H1 (cell line): ENCODE data around the gene MINDY1. TPM values are rescaled to one million over a fixed set of nuclear protein-coding genes. Genes with fewer than 3 reads are reported as not detected.

ENCODE experiments used
- CTCF ChIA-PET: fragments of 300-600 bp; sonication (Branson Sonifier 250); formaldehyde crosslinking; loops from one replicate; lab custom pipeline; 2021; ENCODE audit not compliant: partially characterized antibody; lab: Charles Lee
- POLR2A ChIA-PET: fragments of 300-600 bp; sonication (Branson Sonifier 250); formaldehyde crosslinking; loops from one replicate; lab custom pipeline; 2021; ENCODE audit warnings: inconsistent platforms; ENCODE audit not compliant: partially characterized antibody; lab: Charles Lee
- DNase-seq, 2 experiments: peaks; one replicate each; pipeline versions ENCODE4 v3.0.0 to v3.0.0-alpha.2; 2010 to 2022; ENCODE audit warnings: low spot score in 2 of 2, low read depth in 1 of 2, mixed read lengths in 1 of 2
- FAIRE-seq: peaks from 2 replicates; lab custom pipeline; 2011; peaks lifted over from hg19 to GRCh38; lab: Jason Lieb, UNC
- H2AFZ ChIP-seq: 2 replicates; pipeline ENCODE4 v1.8.1; 2012; ENCODE audit warnings: low read length, inconsistent platforms
- H2AK5ac ChIP-seq: 2 replicates; pipeline ENCODE4 v1.6.1; 2013; ENCODE audit warnings: low read depth, low read length
- H2BK120ac ChIP-seq: replicated peaks from 2 replicates; pipeline ENCODE3; 2013; ENCODE audit warnings: low read depth, low read length, inconsistent platforms
- H2BK12ac ChIP-seq: 2 replicates; pipeline ENCODE4 v1.6.1; 2013; ENCODE audit warnings: low read depth, low read length
- H2BK15ac ChIP-seq: 2 replicates; pipeline ENCODE4 v1.6.1; 2013; ENCODE audit warnings: low read length
- H2BK20ac ChIP-seq: 2 replicates; pipeline ENCODE4 v1.6.1; 2013; ENCODE audit warnings: low read length
- H2BK5ac ChIP-seq: 2 replicates; pipeline ENCODE4 v1.6.1; 2013; ENCODE audit warnings: low read depth, low read length
- H3K14ac ChIP-seq: 2 replicates; pipeline ENCODE4 v1.6.1; 2013; ENCODE audit warnings: inconsistent platforms; ENCODE audit not compliant: insufficient read length
- H3K18ac ChIP-seq: 2 replicates; pipeline ENCODE4 v1.6.1; 2013; ENCODE audit warnings: low read length; ENCODE audit errors: extremely low read depth
- H3K23ac ChIP-seq: 2 replicates; pipeline ENCODE4 v1.6.1; 2013; ENCODE audit warnings: inconsistent platforms; ENCODE audit not compliant: insufficient read length
- H3K23me2 ChIP-seq: 2 replicates; pipeline ENCODE4 v1.6.1; 2013; ENCODE audit warnings: low read depth, low read length
- H3K27ac ChIP-seq: 2 replicates; pipeline ENCODE4 v1.6.1; 2011; ENCODE audit warnings: low read depth, low read length, inconsistent platforms
- H3K27me3 ChIP-seq, 4 experiments: replicated peaks in 1 of 4; 1 replicate in 1 of 4; 2 replicates in 3 of 4; pipeline versions ENCODE4 v1.6.1 to v1.8.1; 2011 to 2013; ENCODE audit warnings: low read length in 3 of 4, mild to moderate bottlenecking in 3 of 4, inconsistent platforms in 2 of 4, mixed read lengths in 2 of 4, moderate library complexity in 1 of 4; ENCODE audit not compliant: control insufficient read depth in 3 of 4, insufficient read depth in 3 of 4; ENCODE audit errors: extremely low read depth in 1 of 4
- H3K36me3 ChIP-seq, 4 experiments: 2 replicates each; pipeline versions ENCODE4 v1.6.1 to v1.8.1; 2011 to 2013; ENCODE audit warnings: mild to moderate bottlenecking in 4 of 4, low read length in 3 of 4, moderate library complexity in 2 of 4, control low read depth in 1 of 4, inconsistent platforms in 1 of 4; ENCODE audit not compliant: insufficient read depth in 4 of 4, control insufficient read depth in 2 of 4
- H3K4ac ChIP-seq: replicated peaks from 2 replicates; pipeline ENCODE3; 2013; ENCODE audit warnings: low read length, low read depth, mixed read lengths, inconsistent platforms; ENCODE audit not compliant: insufficient read length
- H3K4me1 ChIP-seq, 4 experiments: replicated peaks in 1 of 4; 1 replicate in 1 of 4; 2 replicates in 3 of 4; pipeline versions ENCODE4 v1.6.1 to v1.8.1; 2011 to 2013; ENCODE audit warnings: low read length in 3 of 4, inconsistent platforms in 2 of 4, mixed read lengths in 1 of 4; ENCODE audit not compliant: insufficient read depth in 4 of 4, control insufficient read depth in 3 of 4
- H3K4me2 ChIP-seq, 2 experiments: 2 replicates each; pipeline versions ENCODE4 v1.6.1 to v1.8.1; 2011 to 2013; ENCODE audit warnings: low read depth in 2 of 2, low read length in 2 of 2, control low read depth in 1 of 2, inconsistent platforms in 1 of 2, mild to moderate bottlenecking in 1 of 2; ENCODE audit not compliant: insufficient read depth in 1 of 2
- H3K4me3 ChIP-seq, 4 experiments: fragments of 200-600, 300-600 bp in 1 of 4; sonication (generic), shearing (Covaris generic), sonication (Bioruptor Twin) in 1 of 4; 2 replicates each; pipeline versions ENCODE4 v1.5.1 to v1.8.1; 2011 to 2016; ENCODE audit warnings: low read length in 4 of 4, low read depth in 3 of 4, control low read depth in 2 of 4, inconsistent platforms in 2 of 4, mild to moderate bottlenecking in 2 of 4, mixed read lengths in 1 of 4, moderate library complexity in 1 of 4; ENCODE audit not compliant: insufficient read depth in 2 of 4; ENCODE audit errors: extremely low read depth in 1 of 4
- H3K56ac ChIP-seq: replicated peaks from 2 replicates; pipeline ENCODE3; 2013; ENCODE audit warnings: low read depth, mild to moderate bottlenecking, mixed read lengths, low read length, inconsistent platforms; ENCODE audit not compliant: insufficient read length
- H3K79me1 ChIP-seq: 2 replicates; pipeline ENCODE4 v1.6.1; 2013; ENCODE audit warnings: low read depth, low read length, control low read depth
- H3K79me2 ChIP-seq, 2 experiments: 2 replicates each; pipeline versions ENCODE4 v1.6.1 to v1.8.1; 2012 to 2013; ENCODE audit warnings: low read length in 2 of 2, mild to moderate bottlenecking in 2 of 2, inconsistent platforms in 1 of 2; ENCODE audit not compliant: insufficient read depth in 2 of 2, control insufficient read depth in 1 of 2
- H3K9ac ChIP-seq, 4 experiments: replicated peaks in 1 of 4; 1 replicate in 1 of 4; 2 replicates in 3 of 4; pipeline versions ENCODE4 v1.6.1 to v1.8.1; 2011 to 2013; ENCODE audit warnings: low read depth in 3 of 4, low read length in 3 of 4, control low read depth in 2 of 4, mild to moderate bottlenecking in 2 of 4, moderate library complexity in 2 of 4, inconsistent platforms in 1 of 4; ENCODE audit errors: extremely low read depth in 1 of 4
- H3K9me3 ChIP-seq, 2 experiments: 2 replicates each; pipeline versions ENCODE4 v1.6.1 to v1.8.1; 2012 to 2013; ENCODE audit warnings: mild to moderate bottlenecking in 2 of 2, moderate library complexity in 2 of 2, control low read depth in 1 of 2, inconsistent platforms in 1 of 2, low read depth in 1 of 2, low read length in 1 of 2, mixed read lengths in 1 of 2; ENCODE audit not compliant: insufficient read depth in 2 of 2
- H4K20me1 ChIP-seq, 2 experiments: replicated peaks in 1 of 2; 2 replicates each; pipeline versions ENCODE3 to v1.8.1; 2011 to 2013; ENCODE audit warnings: inconsistent platforms in 2 of 2, low read length in 2 of 2, mild to moderate bottlenecking in 1 of 2; ENCODE audit not compliant: insufficient read depth in 2 of 2, control insufficient read depth in 1 of 2
- H4K5ac ChIP-seq: 2 replicates; pipeline ENCODE4 v1.6.1; 2013; ENCODE audit warnings: low read length, low read depth, mixed read lengths, inconsistent platforms; ENCODE audit not compliant: insufficient read length
- H4K8ac ChIP-seq: 2 replicates; pipeline ENCODE4 v1.8.0; 2013; ENCODE audit warnings: mild to moderate bottlenecking, moderate library complexity, low read length, inconsistent platforms; ENCODE audit not compliant: insufficient read depth; ENCODE audit errors: extremely low read depth
- H4K91ac ChIP-seq: replicated peaks from 2 replicates; pipeline ENCODE3; 2013; ENCODE audit warnings: low read length, mixed read lengths, inconsistent platforms; ENCODE audit not compliant: insufficient read length
- CBX5 ChIP-seq: fragments of 300-800, 300-1000 bp; sonication (generic); IDR thresholded peaks from 2 replicates; pipeline ENCODE4 v1.7.1; 2016; ENCODE audit warnings: antibody characterized with exemption, low read length, low read depth
- CREB1 ChIP-seq: IDR thresholded peaks from 2 replicates; pipeline ENCODE4 v1.6.1; 2012; ENCODE audit warnings: inconsistent platforms
- CTBP2 ChIP-seq: IDR thresholded peaks from 2 replicates; pipeline ENCODE4 v1.7.0; 2011; ENCODE audit warnings: borderline replicate concordance, mild to moderate bottlenecking, moderate library complexity, mixed read lengths, low read length; ENCODE audit not compliant: insufficient read depth, insufficient read length
- FOSL1 ChIP-seq: IDR thresholded peaks from 2 replicates; pipeline ENCODE4 v1.6.1; 2011; ENCODE audit warnings: mild to moderate bottlenecking, low read depth, low read length, moderate library complexity; ENCODE audit not compliant: insufficient read depth
- KDM1A ChIP-seq: fragments of 200-600, 300-600 bp; sonication (generic); IDR thresholded peaks from 2 replicates; pipeline ENCODE4 v1.7.1; 2016; ENCODE audit warnings: mild to moderate bottlenecking, low read length, borderline replicate concordance
- KDM4A ChIP-seq: IDR thresholded peaks from one replicate; pipeline ENCODE4 v1.7.1; 2012; ENCODE audit warnings: low read depth, mild to moderate bottlenecking, moderate library complexity, low read length, inconsistent platforms; ENCODE audit not compliant: severe bottlenecking
- MAX ChIP-seq: IDR thresholded peaks from 2 replicates; pipeline ENCODE4 v1.6.1; 2012; ENCODE audit warnings: inconsistent platforms
- NRF1 ChIP-seq: IDR thresholded peaks from 2 replicates; pipeline ENCODE4 v1.6.1; 2011; ENCODE audit warnings: mild to moderate bottlenecking, low read depth, low read length, improper control_type of control experiment
- POLR2AphosphoS5 ChIP-seq: IDR thresholded peaks from 2 replicates; pipeline ENCODE4 v1.6.1; 2011; ENCODE audit warnings: low read depth, low read length
- RFX5 ChIP-seq: IDR thresholded peaks from 2 replicates; pipeline ENCODE4 v1.6.1; 2011; ENCODE audit warnings: low read depth, low read length, improper control_type of control experiment, borderline replicate concordance
- SP2 ChIP-seq: IDR thresholded peaks from 2 replicates; pipeline ENCODE4 v1.6.1; 2012; ENCODE audit warnings: mild to moderate bottlenecking, low read length, inconsistent platforms
- WGBS, 2 experiments: shearing (Covaris generic) in 1 of 2; methylation state at CpG; one replicate each; pipeline versions ENCODE4 v1.1.6 to v1.1.7; 2013 to 2015; ENCODE audit warnings: low lambda C conversion rate in 2 of 2, mixed read lengths in 2 of 2, inconsistent platforms in 1 of 2, low coverage in 1 of 2, missing lambda C conversion rate in 1 of 2; ENCODE audit not compliant: insufficient replicate concordance in 2 of 2, insufficient coverage in 1 of 2, insufficient read length in 1 of 2; ENCODE audit errors: extremely low coverage in 1 of 2, missing lambda C conversion rate in 1 of 2; 5-methylcytosine and 5-hydroxymethylcytosine counted together
- polyA plus RNA-seq, 7 experiments: library from polyadenylated mRNA; depleted of rRNA in 3 of 7; stranded (reverse) in 5 of 7; unstranded in 2 of 7; fragments of >200 nt in 5 of 7; fragments of 200-250 nt in 2 of 7; gene quantifications; 1 replicate in 5 of 7; 2 replicates in 1 of 7; 4 replicates in 1 of 7; pipeline versions ENCODE4 v1.2.1 to v1.2.3, GENCODE V29; 2011 to 2013; ENCODE audit warnings: missing spikeins in 2 of 7, mixed read lengths in 2 of 7
- total RNA-seq: library from RNA; stranded (reverse); fragmentation: NEBNext Ultra II Directional; extraction: Animal tissue kit (Norgen Biotek cat#: 25700); gene quantifications from 2 replicates; pipeline ENCODE4 v1.2.1, GENCODE V29; 2021

Gene MINDY1
- total and polyA plus RNA-seq, 2 of the 8 experiments (the other 6 are each of a cell fraction or from before 2014, with no cell fraction given): 10.3 to 11.4 TPM

- no peak overlapping the region for H2BK20ac ChIP-seq
- H3K23ac ChIP-seq: no peak overlapping the region
- H2BK120ac ChIP-seq: no peak overlapping the region
- H3K56ac ChIP-seq: no peak overlapping the region
- H4K20me1 ChIP-seq: no peaks in the 10 kb centered on the region
- H3K79me1 ChIP-seq: no peaks in the 10 kb centered on the region
- no peaks in the 10 kb centered on the region for H3K23me2 ChIP-seq
- no peak overlapping the region for H3K14ac ChIP-seq
- no peak overlapping the region for H4K8ac ChIP-seq
- no peak overlapping the region for H3K18ac ChIP-seq
- H3K36me3 ChIP-seq: peaks cover 0 to 7% (median 5%) of the 10 kb centered on the region in 4 experiments; a peak in 6 of 8 replicates
- H2AK5ac ChIP-seq: no peak overlapping the region
- H4K91ac ChIP-seq: no peak overlapping the region
- H2BK5ac ChIP-seq: no peak overlapping the region
- no peaks in the 10 kb centered on the region for H3K79me2 ChIP-seq
- H3K27ac ChIP-seq: no peak overlapping the region
- POLR2A ChIA-PET: interaction anchor here (0.7 to 1.2 kb wide), 4 partner anchors 19 to 276 kb away, joined by 3 to 4 read pairs (median 4); no protein-coding TSS in a partner anchor
- no peak overlapping the region for H3K9ac ChIP-seq
- H3K4me1 ChIP-seq: peaks cover 0 to 4% (median 0%) of the 10 kb centered on the region in 4 experiments; a peak in 1 of 7 replicates
- H2BK12ac ChIP-seq: no peak overlapping the region
- H2BK15ac ChIP-seq: no peak overlapping the region
- no peak overlapping the region for H3K4ac ChIP-seq
- H4K5ac ChIP-seq: no peak overlapping the region
- no peak for DNase-seq
- H3K27me3 ChIP-seq: no peaks in the 10 kb centered on the region
- WGBS, 2 experiments: 97% methylated on average over 3 of the region's 3 CpGs; no CpG with 5 or more reads in 1 of the 2 experiments
- no peak for FAIRE-seq
- no peak overlapping the region for H3K4me3 ChIP-seq
- no peak overlapping the region for H2AFZ ChIP-seq
- H3K9me3 ChIP-seq: no peaks in the 10 kb centered on the region
- no peak overlapping the region for H3K4me2 ChIP-seq
- CTCF ChIA-PET: interaction anchor here (1.2 to 7.8 kb wide), 4 partner anchors 18 to 156 kb away, joined by 3 to 142 read pairs (median 4); partner anchors contain the start of genes ANXA9 and TNFAIP8L2
- TF ChIP-seq SP2 (no peak), CBX5 (no peak), CTBP2 (no peak), KDM4A (no peak), KDM1A (no peak), MAX (no peak), NRF1 (no peak), POLR2AphosphoS5 (no peak), FOSL1 (no peak), CREB1 (no peak), RFX5 (no peak)
Measured at GRCh38 chr1:151000408-151000807, 6.3 kb downstream of the MINDY1 start.
